ENCODE results near the gene SUGCT.

- TF ChIP-seq POLR2AphosphoS5 (IDR thresholded peaks at IDR 0.05) = no peak
- no peak for TF ChIP-seq CTCF (IDR thresholded peaks at IDR 0.05 in 8 of 11, conservative IDR thresholded peaks at IDR 0.05 in 3 of 11)
- TF ChIP-seq POLR2A (IDR thresholded peaks at IDR 0.05) = no peak
These were observed 290.9 kb downstream of the SUGCT start for GRCh38 chr7:40425696-40426095.
